Small intestine (tissue), 7 donors: Measurements from ENCODE around the gene GRIK4. TPM values are rescaled to one million over a fixed set of nuclear protein-coding genes. Genes with fewer than 3 reads are reported as not detected.

Source experiments
- DNase-seq, 2 donors: peaks; one replicate each; pipeline versions ENCODE4 v3.0.0 to v3.0.0-alpha.2; 2013
- FAIRE-seq: peaks from 2 replicates; lab custom pipeline; 2012; peaks lifted over from hg19 to GRCh38; lab: Jason Lieb, UNC
- H3K27ac ChIP-seq, 3 donors: one replicate each; pipeline ENCODE4 v1.5.1; 2013; ENCODE audit warnings: low read length in 2 of 3, mild to moderate bottlenecking in 2 of 3, control low read depth in 1 of 3, inconsistent platforms in 1 of 3, low read depth in 1 of 3, moderate library complexity in 1 of 3
- H3K27me3 ChIP-seq, 3 donors: one replicate each; pipeline ENCODE4 v1.6.1; 2013; ENCODE audit warnings: low read length in 3 of 3, inconsistent platforms in 1 of 3; ENCODE audit not compliant: control insufficient read depth in 3 of 3, insufficient read depth in 3 of 3
- H3K36me3 ChIP-seq, 3 donors: one replicate each; pipeline ENCODE4 v1.6.1; 2013; ENCODE audit warnings: low read length in 3 of 3, inconsistent platforms in 1 of 3, low read depth in 1 of 3, mild to moderate bottlenecking in 1 of 3, moderate library complexity in 1 of 3; ENCODE audit not compliant: control insufficient read depth in 3 of 3, insufficient read depth in 2 of 3
- H3K4me1 ChIP-seq, 3 donors: one replicate each; pipeline ENCODE4 v1.6.1; 2013; ENCODE audit warnings: low read length in 2 of 3, inconsistent platforms in 1 of 3, low read depth in 1 of 3, mild to moderate bottlenecking in 1 of 3, moderate library complexity in 1 of 3; ENCODE audit not compliant: control insufficient read depth in 3 of 3, insufficient read depth in 2 of 3
- H3K4me3 ChIP-seq, 3 donors: one replicate each; pipeline ENCODE4 v1.5.1; 2013; ENCODE audit warnings: low read length in 3 of 3, control low read depth in 1 of 3, inconsistent platforms in 1 of 3, low read depth in 1 of 3, mild to moderate bottlenecking in 1 of 3, moderate library complexity in 1 of 3
- H3K9me3 ChIP-seq, 2 donors: one replicate each; pipeline ENCODE4 v1.6.1; 2013; ENCODE audit warnings: low read depth in 1 of 2, low read length in 1 of 2; ENCODE audit not compliant: control insufficient read depth in 2 of 2, insufficient read depth in 1 of 2
- WGBS, 3 donors: extraction: QIAGEN DNeasy Blood & Tissue Kit; methylation state at CpG; one replicate each; pipeline ENCODE4 v1.1.7; 2013; 5-methylcytosine and 5-hydroxymethylcytosine counted together
- polyA plus RNA-seq, 4 donors: library from polyadenylated mRNA; stranded (reverse) in 3 of 4; unstranded in 1 of 4; fragments of 200-250 nt in 3 of 4; fragments of 120-200 nt in 1 of 4; gene quantifications; one replicate each; pipeline versions ENCODE4 v1.2.1 to v1.2.3, GENCODE V29; 2013
- donor health status: healthy with polysubstance abuse.
- donor health status: control.
- donor health status: control.
- donor health status: Bipolar disorder and iron deficiency.
- donor health status: healthy.

The GRIK4 gene
- polyA plus RNA-seq, 4 donors, result 0.15 to 1.4 (median 0.27) TPM; not detected in 1

- WGBS, 3 donors, result 76 to 90% (median 82%) methylated on average over 8 of the region's 8 CpGs
- no peak for FAIRE-seq
Observed at GRCh38 chr11:120818097-120818496, 306.5 kb downstream of the GRIK4 start.

GRCh38 chr11:120819003-120819402 is 307.5 kb downstream of the GRIK4 start:
- DNase-seq (no peak), FAIRE-seq (no peak)
- no peaks in the 10 kb centered on the region for H3K27me3 ChIP-seq

More at GRCh38 chr11:120818097-120818496, 306.5 kb downstream of the GRIK4 start:
- H3K27me3 ChIP-seq, result no peaks in the 10 kb centered on the region
- no peak for DNase-seq
- H3K36me3 ChIP-seq, result no peaks in the 10 kb centered on the region
- no peaks in the 10 kb centered on the region for H3K9me3 ChIP-seq
- no peak overlapping the region for H3K27ac ChIP-seq
- no peaks in the 10 kb centered on the region for H3K4me1 ChIP-seq
- H3K4me3 ChIP-seq, result no peak overlapping the region

GRCh38 chr11:120819437-120820365 is 308.2 kb downstream of the GRIK4 start:
- Histone ChIP-seq H3K36me3 (no peaks in the 10 kb centered on the region), H3K27me3 (no peaks in the 10 kb centered on the region), H3K9me3 (no peaks in the 10 kb centered on the region), H3K4me1 (no peaks in the 10 kb centered on the region), H3K4me3 (no peak overlapping the region), H3K27ac (no peak overlapping the region)
- DNase-seq (no peak), FAIRE-seq (no peak)
- WGBS, 3 donors, result 71 to 88% (median 88%) methylated on average over 12 of the region's 12 CpGs

More at GRCh38 chr11:120819003-120819402, 307.5 kb downstream of the GRIK4 start:
- Histone ChIP-seq H3K36me3 (no peaks in the 10 kb centered on the region), H3K9me3 (no peaks in the 10 kb centered on the region), H3K4me3 (no peak overlapping the region), H3K27ac (no peak overlapping the region), H3K4me1 (no peaks in the 10 kb centered on the region)
- 41 to 70% (median 65%) methylated on average over 7 of the region's 7 CpGs for WGBS, 3 donors

GRCh38 chr11:120823159-120823558 is 311.6 kb downstream of the GRIK4 start:
- Histone ChIP-seq H3K36me3 (no peaks in the 10 kb centered on the region), H3K4me1 (no peaks in the 10 kb centered on the region), H3K4me3 (no peak overlapping the region), H3K27me3 (no peaks in the 10 kb centered on the region), H3K27ac (no peak overlapping the region), H3K9me3 (no peaks in the 10 kb centered on the region)
- no peak for FAIRE-seq
- 68 to 81% (median 71%) methylated on average over 5 of the region's 5 CpGs for WGBS, 3 donors
- DNase-seq, result no peak

GRCh38 chr11:120824242-120824641 is 312.7 kb downstream of the GRIK4 start:
- H3K27ac ChIP-seq, result no peak overlapping the region
- no peak overlapping the region for H3K4me3 ChIP-seq
- H3K4me1 ChIP-seq, result no peaks in the 10 kb centered on the region
- no peak for DNase-seq
- H3K9me3 ChIP-seq, result no peaks in the 10 kb centered on the region
- FAIRE-seq, result no peak
- peaks cover 0 to 2% (median 0%) of the 10 kb centered on the region in 3 donors for H3K27me3 ChIP-seq
- 83 to 96% (median 94%) methylated on average over 3 to 5 of the region's 5 CpGs for WGBS, 3 donors
- H3K36me3 ChIP-seq, result no peaks in the 10 kb centered on the region

GRCh38 chr11:120827198-120827597 is 315.6 kb downstream of the GRIK4 start:
- Histone ChIP-seq H3K4me1 (no peaks in the 10 kb centered on the region), H3K27me3 (peaks cover 0 to 2% (median 0%) of the 10 kb centered on the region in 3 donors), H3K9me3 (no peaks in the 10 kb centered on the region), H3K4me3 (no peak overlapping the region), H3K36me3 (no peaks in the 10 kb centered on the region), H3K27ac (no peak overlapping the region)
- FAIRE-seq, result no peak
- no peak for DNase-seq
- 64 to 92% (median 83%) methylated on average over 7 of the region's 7 CpGs for WGBS, 3 donors

- DNase-seq, result no peak
- Histone ChIP-seq H3K9me3 (no peaks in the 10 kb centered on the region), H3K27ac (no peak overlapping the region), H3K27me3 (peaks cover 0 to 2% (median 0%) of the 10 kb centered on the region in 3 donors), H3K4me1 (no peaks in the 10 kb centered on the region), H3K36me3 (no peaks in the 10 kb centered on the region), H3K4me3 (no peak overlapping the region)
- no peak for FAIRE-seq
- WGBS, 3 donors, result 82 to 85% (median 82%) methylated on average over 3 of the region's 3 CpGs
Observed at GRCh38 chr11:120827820-120828219, 316.3 kb downstream of the GRIK4 start.

- Histone ChIP-seq H3K4me3 (no peak overlapping the region), H3K4me1 (no peaks in the 10 kb centered on the region), H3K9me3 (no peaks in the 10 kb centered on the region), H3K27me3 (peaks cover 0 to 2% (median 0%) of the 10 kb centered on the region in 3 donors), H3K27ac (no peak overlapping the region), H3K36me3 (no peaks in the 10 kb centered on the region)
- 58 to 65% (median 64%) methylated on average over 5 of the region's 5 CpGs for WGBS, 3 donors
- FAIRE-seq (no peak), DNase-seq (no peak)
Observed at GRCh38 chr11:120828847-120829246, 317.3 kb downstream of the GRIK4 start.
